Measurements from ENCODE around the gene SIPA1L3.

DNA sequence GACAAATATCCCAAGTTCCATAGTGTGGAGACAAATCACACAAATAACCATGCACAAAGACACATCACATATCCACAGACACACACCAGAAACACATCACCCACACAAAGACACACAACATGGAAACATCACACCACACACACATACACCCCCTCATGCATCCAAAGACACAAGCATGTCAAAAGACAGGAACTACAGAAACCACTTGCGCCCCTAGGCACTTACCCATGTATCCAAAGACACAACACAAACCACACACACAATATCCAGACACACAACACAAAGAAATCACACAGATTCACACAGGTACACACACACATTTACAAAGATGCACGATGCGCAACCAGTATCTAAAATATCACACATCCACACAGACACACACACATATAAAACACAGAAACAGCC is 316.1 kb downstream of the SIPA1L3 start:
- TF ChIP-seq POLR2A (IDR thresholded peaks at IDR 0.05): no peak
- TF ChIP-seq, protein P1, sequence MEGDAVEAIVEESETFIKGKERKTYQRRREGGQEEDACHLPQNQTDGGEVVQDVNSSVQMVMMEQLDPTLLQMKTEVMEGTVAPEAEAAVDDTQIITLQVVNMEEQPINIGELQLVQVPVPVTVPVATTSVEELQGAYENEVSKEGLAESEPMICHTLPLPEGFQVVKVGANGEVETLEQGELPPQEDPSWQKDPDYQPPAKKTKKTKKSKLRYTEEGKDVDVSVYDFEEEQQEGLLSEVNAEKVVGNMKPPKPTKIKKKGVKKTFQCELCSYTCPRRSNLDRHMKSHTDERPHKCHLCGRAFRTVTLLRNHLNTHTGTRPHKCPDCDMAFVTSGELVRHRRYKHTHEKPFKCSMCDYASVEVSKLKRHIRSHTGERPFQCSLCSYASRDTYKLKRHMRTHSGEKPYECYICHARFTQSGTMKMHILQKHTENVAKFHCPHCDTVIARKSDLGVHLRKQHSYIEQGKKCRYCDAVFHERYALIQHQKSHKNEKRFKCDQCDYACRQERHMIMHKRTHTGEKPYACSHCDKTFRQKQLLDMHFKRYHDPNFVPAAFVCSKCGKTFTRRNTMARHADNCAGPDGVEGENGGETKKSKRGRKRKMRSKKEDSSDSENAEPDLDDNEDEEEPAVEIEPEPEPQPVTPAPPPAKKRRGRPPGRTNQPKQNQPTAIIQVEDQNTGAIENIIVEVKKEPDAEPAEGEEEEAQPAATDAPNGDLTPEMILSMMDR (IDR thresholded peaks at IDR 0.05): no peak
